Activated gamma-delta T cell treated with anti-CD3 and anti-CD28 coated beads, Interleukin-2, amount 50 U/mL, for 16 hours (primary cell): ENCODE data around the gene AAGAB.

Experiments used
- DNase-seq: peaks from one replicate; pipeline ENCODE4 v3.0.0-alpha.2; 2020; ENCODE audit warnings: low read depth

AAGAB gene

GRCh38 chr15:67208396-67208795 lies 46.1 kb downstream of the AAGAB start:
- DNase-seq = no peak

GRCh38 chr15:67207555-67208207 lies 46.8 kb downstream of the AAGAB start:
- DNase-seq = no peak

GRCh38 chr15:67202991-67203390 lies 51.5 kb downstream of the AAGAB start:
- no peak for DNase-seq

- DNase-seq = no peak
Observed at GRCh38 chr15:67202091-67202490, 52.4 kb downstream of the AAGAB start.

- no peak for DNase-seq
Observed at GRCh38 chr15:67201136-67201535, 53.3 kb downstream of the AAGAB start.

- DNase-seq = no peak
Observed at GRCh38 chr15:67199881-67200763, 54.3 kb downstream of the AAGAB start.

- no peak for DNase-seq
Observed at GRCh38 chr15:67199391-67199790, 55.1 kb downstream of the AAGAB start.

- no peak for DNase-seq
Observed at GRCh38 chr15:67198157-67198754, 56.2 kb downstream of the AAGAB start.

- DNase-seq = no peak
Observed at GRCh38 chr15:67197364-67197695, 57.1 kb downstream of the AAGAB start.

GRCh38 chr15:67196672-67197363 lies 57.6 kb downstream of the AAGAB start:
- no peak for DNase-seq

GRCh38 chr15:67196222-67196621 lies 58.2 kb downstream of the AAGAB start:
- no peak for DNase-seq

- no peak for DNase-seq
Observed at GRCh38 chr15:67195305-67195704, 59.2 kb downstream of the AAGAB start.

GRCh38 chr15:67194171-67195114 lies 60.0 kb downstream of the AAGAB start:
- DNase-seq = no peak

GRCh38 chr15:67193223-67193990 lies 61.1 kb downstream of the AAGAB start:
- no peak for DNase-seq

- no peak for DNase-seq
Observed at GRCh38 chr15:67192185-67192820, 62.2 kb downstream of the AAGAB start.

GRCh38 chr15:67190813-67191212 lies 63.6 kb downstream of the AAGAB start:
- no peak for DNase-seq

GRCh38 chr15:67190326-67190725 lies 64.1 kb downstream of the AAGAB start:
- DNase-seq = no peak

- DNase-seq = no peak
Observed at GRCh38 chr15:67189326-67190051, 65.0 kb downstream of the AAGAB start.

- DNase-seq = no peak
Observed at GRCh38 chr15:67188551-67189218, 65.8 kb downstream of the AAGAB start.
